Hindlimb muscle (tissue), 1 donor: Measurements from ENCODE around the gene TFF3. TPM values are rescaled to one million over a fixed set of nuclear protein-coding genes. Genes with fewer than 3 reads are reported as not detected.
"Not testable (repeated sequence)": the region's sequence is repeated elsewhere in the genome, so short reads cannot be mapped to it uniquely, and the experiment has no call there.

Experiments
- DNase-seq: peaks from one replicate; pipeline ENCODE4 v3.0.0-alpha.2; 2013
- polyA plus RNA-seq: library from polyadenylated mRNA; unstranded; fragments of 120-200 nt; gene quantifications from one replicate; pipeline ENCODE4 v1.2.1, GENCODE V29; 2013; ENCODE audit not compliant: insufficient read length

The TFF3 gene
- polyA plus RNA-seq, 1 donor: 1.7 TPM

GRCh38 chr21:42304556-42305454 lies 10.4 kb downstream of the TFF3 start:
- DNase-seq: no peak

DNA sequence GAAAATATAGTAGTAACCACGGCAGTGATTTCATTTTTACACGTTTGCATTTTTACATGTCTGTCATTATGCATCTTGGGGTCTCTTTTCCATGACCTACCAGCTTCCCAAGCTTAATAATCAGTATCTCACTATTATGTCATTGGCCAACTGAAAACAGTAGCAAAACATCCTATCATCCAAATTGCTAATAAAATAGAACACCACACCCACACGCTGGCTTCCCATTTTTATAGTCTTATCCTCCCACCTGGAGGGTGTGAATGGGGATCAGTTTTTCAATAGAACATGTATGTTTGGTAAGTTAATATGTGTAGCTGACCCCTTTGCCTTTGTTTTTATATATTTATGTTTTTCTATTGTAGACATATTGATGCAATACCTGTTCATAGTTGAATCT lies 11.8 kb downstream of the TFF3 start:
- no peak for DNase-seq

DNA sequence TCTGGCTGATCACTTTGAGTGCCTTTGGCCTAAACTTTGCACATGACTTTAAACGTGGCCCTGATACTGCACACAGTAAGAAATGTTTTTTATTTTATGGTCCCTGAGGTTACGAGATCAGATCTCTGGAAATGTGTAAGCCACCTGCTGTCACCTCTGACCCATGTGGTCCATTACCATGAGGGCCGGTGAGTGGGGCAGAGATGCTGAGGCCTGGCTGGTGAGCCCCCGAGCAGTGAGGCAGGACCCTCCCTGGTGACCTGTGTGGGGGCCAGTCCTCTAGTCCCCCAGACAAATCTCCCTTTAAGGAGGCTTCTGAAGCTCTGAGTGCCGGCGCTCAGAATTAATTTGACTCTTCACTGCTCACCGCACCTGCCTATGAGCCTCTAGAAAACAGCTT lies 12.4 kb downstream of the TFF3 start:
- no peak for DNase-seq

GRCh38 chr21:42302076-42302650 lies 13.0 kb downstream of the TFF3 start:
- DNase-seq: no peak

DNA sequence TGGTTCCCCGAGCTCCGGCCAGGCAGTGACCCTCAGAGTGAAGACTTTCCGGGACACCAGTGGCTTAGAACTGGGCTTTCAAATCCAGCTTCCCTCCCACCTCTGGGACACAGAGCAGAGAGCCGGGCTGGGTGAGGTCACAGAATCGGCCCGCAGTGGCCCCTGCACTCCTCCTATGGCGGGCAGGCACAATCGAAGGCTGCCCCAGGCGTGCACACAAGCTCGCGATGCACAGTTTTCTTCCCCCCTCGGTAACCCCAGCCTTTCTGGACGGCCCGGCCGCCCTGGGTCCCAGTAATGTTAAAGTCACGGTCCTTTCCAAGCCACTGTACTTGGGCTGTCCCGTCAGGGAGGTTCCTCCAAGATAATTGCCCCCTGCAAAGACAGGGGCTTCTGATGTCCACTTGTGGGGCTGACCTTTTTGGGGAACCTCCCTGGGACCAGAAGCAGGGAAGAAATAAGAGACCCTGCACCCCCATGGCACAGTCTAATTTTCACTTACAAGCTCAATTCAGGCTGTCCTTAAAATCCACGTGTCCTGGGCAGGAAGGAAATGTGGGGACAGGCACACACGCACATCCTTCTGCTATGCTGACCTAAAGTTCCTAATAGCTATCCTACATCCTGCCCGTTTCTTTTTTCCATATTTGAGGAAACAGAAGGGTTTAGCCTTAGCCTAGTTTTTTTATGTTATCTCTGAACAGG lies 13.7 kb downstream of the TFF3 start:
- no peak for DNase-seq

DNA sequence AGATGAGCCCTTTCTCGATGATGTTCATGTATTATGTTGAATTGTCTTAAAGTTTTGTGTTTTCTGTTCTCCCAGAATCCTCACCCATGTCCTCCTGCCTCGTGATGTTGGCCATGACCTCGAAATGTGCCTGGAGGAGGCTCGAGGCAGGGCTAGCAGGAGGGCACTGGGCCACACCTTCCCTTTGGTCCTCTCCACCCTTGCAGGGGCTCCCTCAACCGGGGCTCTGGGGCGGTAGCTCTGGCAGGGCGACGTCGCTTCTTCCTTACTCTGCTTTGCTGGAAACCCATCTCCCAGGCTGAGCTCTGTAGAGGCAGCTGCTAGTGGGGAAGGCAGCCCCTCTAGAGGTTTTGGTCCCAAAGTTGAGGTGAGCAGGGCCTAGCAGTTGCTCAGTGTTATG lies 14.3 kb downstream of the TFF3 start:
- no peak for DNase-seq

- DNase-seq: no peak
Measured at GRCh38 chr21:42300045-42300583, 15.1 kb downstream of the TFF3 start.

- no peak for DNase-seq
Measured at GRCh38 chr21:42299324-42300044, 15.7 kb downstream of the TFF3 start.

DNA sequence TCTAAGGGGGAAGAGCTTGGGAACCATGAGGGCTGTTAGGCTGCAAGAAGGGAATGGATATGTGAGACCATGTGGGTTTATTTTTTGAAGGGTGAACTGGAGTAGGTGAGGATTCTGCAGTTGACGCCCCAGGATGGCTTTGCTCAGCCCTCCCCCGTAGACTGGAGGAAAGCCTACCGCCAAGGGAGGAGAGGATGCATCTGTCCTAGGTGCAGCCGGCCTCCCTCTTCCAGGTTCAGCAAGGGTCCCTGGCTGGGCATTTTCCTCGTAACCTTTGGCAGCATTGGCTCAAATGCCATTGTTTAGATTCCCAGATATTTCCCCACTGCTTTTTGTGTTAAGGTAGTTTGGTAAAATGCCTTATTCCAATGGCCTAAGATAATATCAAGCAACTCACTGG lies 16.6 kb downstream of the TFF3 start:
- DNase-seq: no peak

- no peak for DNase-seq
Measured at GRCh38 chr21:42298237-42298636, 17.0 kb downstream of the TFF3 start.

DNA sequence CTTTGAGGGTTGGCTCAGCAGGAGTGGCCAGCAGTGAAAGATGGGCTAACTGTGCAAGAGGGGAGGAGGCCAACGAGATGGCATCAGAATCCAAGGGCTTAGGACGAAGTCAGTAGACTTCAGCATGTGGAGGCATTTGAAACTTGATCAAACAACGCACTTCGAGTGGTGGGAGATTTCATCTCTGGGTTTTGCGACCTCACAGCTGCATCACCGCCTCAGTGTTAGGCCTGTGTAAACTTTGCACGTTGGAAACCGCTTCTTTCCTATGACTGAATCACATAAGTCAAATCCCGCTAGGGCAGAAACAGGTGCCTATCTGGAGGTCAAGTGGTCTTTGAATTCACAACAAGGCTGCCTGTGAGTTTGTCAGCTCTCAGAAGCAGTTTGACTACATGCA lies 17.8 kb downstream of the TFF3 start:
- DNase-seq: no peak

DNA sequence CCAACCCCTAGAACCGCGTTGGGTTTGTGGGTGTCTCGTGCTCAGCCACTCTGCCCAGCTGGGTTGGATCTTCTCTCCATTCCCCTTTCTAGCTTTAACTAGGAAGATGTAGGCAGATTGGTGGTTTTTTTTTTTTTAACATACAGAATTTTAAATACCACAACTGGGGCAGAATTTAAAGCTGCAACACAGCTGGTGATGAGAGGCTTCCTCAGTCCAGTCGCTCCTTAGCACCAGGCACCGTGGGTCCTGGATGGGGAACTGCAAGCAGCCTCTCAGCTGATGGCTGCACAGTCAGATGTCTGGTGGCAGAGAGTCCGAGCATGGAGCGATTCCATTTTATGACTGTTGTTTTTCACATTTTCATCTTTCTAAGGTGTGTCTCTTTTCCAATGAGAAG lies 18.7 kb downstream of the TFF3 start:
- no peak for DNase-seq

DNA sequence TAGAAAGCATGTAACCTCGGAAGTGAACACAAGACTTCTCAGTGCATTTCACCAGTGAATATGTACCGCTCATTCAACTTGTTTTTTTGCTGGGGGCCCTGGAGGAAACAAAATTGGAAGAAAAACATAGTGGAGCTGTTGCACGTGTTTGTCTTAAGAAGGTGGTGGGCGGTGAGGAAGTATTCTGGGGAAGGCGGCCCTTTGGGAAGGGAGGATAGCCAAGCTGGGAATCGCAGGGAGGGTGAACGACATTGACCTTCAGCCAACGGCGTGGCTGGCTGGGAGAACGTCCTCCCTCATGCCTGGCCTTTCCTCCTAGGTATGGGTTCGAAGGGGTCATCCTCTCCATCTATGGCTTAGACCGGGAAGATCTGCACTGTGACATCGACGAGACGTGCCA lies 19.4 kb downstream of the TFF3 start:
- DNase-seq: no peak

DNA sequence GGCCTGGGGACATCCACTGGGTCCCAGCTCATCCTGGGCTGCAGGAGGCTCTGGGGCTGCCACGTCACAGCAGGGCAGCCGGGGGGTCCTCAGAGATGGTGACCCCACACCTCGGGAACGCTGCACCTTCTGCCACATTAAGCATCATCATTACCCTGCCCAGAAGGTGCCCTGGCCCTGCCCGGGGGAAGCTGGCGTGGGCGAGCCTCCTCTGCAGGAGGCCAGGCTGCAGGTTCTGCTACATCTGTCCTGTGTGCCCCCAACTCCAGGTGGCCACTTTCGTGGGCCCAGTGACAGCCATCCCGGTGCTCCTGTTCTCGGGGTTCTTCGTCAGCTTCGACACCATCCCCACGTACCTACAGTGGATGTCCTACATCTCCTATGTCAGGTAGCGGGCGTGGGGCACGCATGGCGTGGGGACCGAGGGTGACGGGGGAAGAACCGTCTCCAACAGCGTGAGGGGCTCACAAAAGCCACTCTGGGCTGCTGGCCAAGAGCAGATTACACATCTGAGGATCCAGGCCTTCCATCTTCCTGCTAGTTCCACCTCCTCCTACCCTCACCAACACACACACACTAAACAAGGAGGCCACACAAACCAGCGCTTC lies 20.8 kb downstream of the TFF3 start:
- no peak for DNase-seq

DNA sequence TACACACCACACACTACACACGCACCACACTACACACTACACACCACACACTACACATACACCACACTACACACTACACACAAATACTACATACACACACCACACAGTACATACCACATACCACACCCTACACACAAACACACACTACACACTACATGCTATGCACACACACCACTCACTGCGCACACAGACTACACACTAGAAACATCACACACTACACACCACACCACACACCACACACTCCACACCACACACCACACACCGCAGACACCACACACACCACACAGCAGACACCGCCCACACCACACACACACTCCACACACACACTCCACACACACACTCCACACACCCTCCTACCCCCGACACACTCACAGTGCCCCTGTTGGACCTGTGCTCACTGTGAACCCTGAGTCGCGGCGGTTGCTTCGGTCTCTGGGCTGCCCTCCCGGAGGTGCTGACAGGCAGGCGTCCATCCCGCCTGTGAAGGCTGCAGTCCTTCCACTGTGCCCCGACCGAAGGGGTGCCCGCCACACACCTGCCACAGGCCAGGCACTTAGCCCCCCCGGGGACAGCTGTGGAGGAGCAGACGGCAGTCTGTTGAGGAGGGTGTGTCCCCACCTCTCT lies 21.4 kb downstream of the TFF3 start:
- DNase-seq: no peak

- DNase-seq: not testable (repeated sequence)
Measured at GRCh38 chr21:42292563-42293142, 22.6 kb downstream of the TFF3 start.

DNA sequence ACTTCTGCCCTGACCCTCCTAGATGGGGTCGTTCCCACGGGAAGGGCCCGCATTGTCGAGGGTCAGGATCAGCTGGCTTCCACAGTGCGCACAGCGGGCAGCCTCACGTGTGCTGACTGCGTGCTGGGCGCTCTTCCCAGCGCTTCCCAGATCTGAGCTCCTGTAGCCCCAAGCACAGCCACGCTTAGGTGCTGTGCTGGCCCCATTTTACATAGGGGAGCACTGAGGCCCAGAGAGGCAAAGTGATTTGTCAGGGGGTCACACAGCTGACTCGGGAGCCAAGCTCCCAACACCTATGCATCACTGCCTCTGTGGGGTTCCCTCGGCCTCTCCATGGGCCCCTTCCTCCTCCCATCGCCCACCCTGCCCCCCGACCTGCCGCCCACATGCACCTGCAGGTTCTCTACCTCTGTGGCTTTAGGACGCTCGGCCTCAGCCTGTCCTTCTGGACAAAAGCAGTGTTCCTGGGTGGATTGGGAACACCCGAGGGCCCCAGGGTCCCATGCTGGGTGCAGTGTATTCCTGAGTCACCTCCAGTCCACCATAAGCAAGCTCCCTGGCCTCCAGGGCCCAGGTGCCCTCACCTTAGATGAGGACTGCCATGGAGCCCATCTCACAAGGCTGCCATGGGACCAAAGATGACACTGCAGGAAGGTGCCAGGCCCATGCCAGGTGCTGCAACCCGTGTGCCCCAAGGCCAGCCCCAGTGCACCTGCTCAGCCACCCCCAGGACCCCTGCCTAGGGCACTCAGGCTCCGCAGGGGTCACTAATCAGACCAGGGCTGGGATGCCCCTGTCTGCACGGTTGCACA lies 23.3 kb downstream of the TFF3 start:
- no peak for DNase-seq

- no peak for DNase-seq
Measured at GRCh38 chr21:42291003-42291750, 24.0 kb downstream of the TFF3 start.

DNA sequence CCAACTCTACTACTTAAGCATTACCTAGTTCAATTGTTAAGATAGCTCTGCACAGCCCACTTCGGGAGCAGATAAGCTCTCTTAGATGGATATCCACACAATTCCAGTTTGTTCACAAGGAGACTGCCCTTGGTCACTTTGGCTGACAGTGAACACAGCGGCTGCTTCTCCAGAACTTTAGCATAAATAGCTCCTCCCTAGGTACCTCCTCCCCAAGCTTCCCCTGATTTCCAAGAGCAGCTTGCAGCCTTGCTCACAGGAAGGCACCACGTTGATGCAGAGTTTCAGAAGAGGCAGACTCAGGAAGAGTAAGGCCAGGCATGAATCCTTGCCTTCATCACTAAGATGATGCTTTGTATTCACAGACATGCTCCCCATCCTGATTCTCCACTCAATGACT lies 24.7 kb downstream of the TFF3 start:
- no peak for DNase-seq

DNA sequence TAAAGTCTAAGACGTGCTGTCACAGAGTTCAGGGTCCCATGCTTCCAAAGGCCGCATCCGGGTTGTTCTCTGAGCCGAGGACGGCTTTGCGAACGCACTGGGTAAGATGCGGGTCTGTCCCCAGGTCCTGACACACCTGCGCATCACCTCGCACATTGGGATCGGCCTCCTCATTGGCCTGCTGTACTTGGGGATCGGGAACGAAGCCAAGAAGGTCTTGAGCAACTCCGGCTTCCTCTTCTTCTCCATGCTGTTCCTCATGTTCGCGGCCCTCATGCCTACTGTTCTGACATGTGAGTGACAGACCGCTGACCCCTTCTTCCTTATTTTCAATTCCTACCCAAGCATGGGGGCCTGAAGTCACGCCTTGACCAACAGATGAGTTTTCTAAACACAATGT lies 25.3 kb downstream of the TFF3 start:
- peak; percentile 32 for DNase-seq
